ENCODE measurements around the gene PLOD2. TPM values are rescaled to one million over a fixed set of nuclear protein-coding genes. Genes with fewer than 3 reads are reported as not detected.

Gene PLOD2
- total RNA-seq, 3 donors from 2014 or later (not counting 1 experiment from before 2014, with no cell fraction given): 0.28 to 0.38 TPM; not detected in 1

DNA sequence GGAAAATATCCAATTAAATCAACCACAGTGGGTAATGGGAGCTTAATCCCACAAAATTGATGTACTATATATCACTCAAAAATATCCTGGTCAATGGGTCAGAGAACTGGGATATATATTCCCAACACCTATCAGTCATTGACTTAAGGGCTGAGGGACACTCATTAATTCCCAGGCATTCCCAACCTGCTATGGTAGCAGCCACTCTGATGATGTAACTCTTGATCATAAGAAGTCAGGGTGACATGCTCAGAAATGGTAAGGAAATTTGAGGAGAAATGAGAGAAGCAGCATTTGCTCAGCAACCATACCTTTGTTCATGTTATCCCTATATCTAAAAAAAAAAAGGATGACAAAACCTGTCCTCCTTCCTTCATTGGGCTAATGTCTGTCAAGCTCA is 3.1 kb upstream of the PLOD2 start:
- H3K36me3 Mint-ChIP-seq: no peaks in the 10 kb centered on the region
- H3K9me3 Mint-ChIP-seq: peaks cover 3% of the 10 kb centered on the region in 2 donors
- Histone ChIP-seq H3K27me3 (ENCODE audit: control insufficient read depth, insufficient read depth, low read length) (peaks cover 11% of the 10 kb centered on the region), H3K36me3 (ENCODE audit: control insufficient read depth, insufficient read depth, low read length) (no peaks in the 10 kb centered on the region), H3K27ac (ENCODE audit: low read length) (no peak overlapping the region), H3K9me3 (ENCODE audit: control insufficient read depth, insufficient read depth, low read length) (no peaks in the 10 kb centered on the region), H3K4me3 (ENCODE audit: low read length) (no peak overlapping the region), H3K4me1 (ENCODE audit: control insufficient read depth, insufficient read depth, low read length) (peaks cover 10% of the 10 kb centered on the region)
- no peak overlapping the region for H3K4me3 Mint-ChIP-seq
- DNase-seq (no peak), ATAC-seq (no peak)
- no peak overlapping the region for H3K27ac Mint-ChIP-seq
- intact Hi-C loops (cut with micrococcal nuclease): no loop called here
- TF ChIP-seq, protein P1, sequence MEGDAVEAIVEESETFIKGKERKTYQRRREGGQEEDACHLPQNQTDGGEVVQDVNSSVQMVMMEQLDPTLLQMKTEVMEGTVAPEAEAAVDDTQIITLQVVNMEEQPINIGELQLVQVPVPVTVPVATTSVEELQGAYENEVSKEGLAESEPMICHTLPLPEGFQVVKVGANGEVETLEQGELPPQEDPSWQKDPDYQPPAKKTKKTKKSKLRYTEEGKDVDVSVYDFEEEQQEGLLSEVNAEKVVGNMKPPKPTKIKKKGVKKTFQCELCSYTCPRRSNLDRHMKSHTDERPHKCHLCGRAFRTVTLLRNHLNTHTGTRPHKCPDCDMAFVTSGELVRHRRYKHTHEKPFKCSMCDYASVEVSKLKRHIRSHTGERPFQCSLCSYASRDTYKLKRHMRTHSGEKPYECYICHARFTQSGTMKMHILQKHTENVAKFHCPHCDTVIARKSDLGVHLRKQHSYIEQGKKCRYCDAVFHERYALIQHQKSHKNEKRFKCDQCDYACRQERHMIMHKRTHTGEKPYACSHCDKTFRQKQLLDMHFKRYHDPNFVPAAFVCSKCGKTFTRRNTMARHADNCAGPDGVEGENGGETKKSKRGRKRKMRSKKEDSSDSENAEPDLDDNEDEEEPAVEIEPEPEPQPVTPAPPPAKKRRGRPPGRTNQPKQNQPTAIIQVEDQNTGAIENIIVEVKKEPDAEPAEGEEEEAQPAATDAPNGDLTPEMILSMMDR (IDR thresholded peaks at IDR 0.05): no peak
- peaks cover 5 to 8% of the 10 kb centered on the region in 2 donors for H3K4me1 Mint-ChIP-seq
- H3K27me3 Mint-ChIP-seq (ENCODE audit: low read depth in 2 of 2): peaks cover 21 to 33% of the 10 kb centered on the region in 2 donors

- H3K27me3 Mint-ChIP-seq (ENCODE audit: low read depth in 2 of 2): peaks cover 21 to 37% of the 10 kb centered on the region in 2 donors
- H3K27me3 ChIP-seq (ENCODE audit: control insufficient read depth, insufficient read depth, low read length): peaks cover 11% of the 10 kb centered on the region
- TF ChIP-seq, protein P1 (IDR thresholded peaks at IDR 0.05): no peak
- intact Hi-C loops (cut with micrococcal nuclease): no loop called here
- no peaks in the 10 kb centered on the region for H3K36me3 Mint-ChIP-seq
- DNase-seq (no peak), ATAC-seq (no peak)
- H3K9me3 Mint-ChIP-seq: peaks cover 3% of the 10 kb centered on the region in 2 donors
- no peak overlapping the region for H3K4me3 Mint-ChIP-seq
- peaks cover 5 to 8% of the 10 kb centered on the region in 2 donors for H3K4me1 Mint-ChIP-seq
- WGBS (ENCODE audit: insufficient coverage): 69% methylated on average over 2 of the region's 2 CpGs
- peaks cover 10% of the 10 kb centered on the region for H3K4me1 ChIP-seq (ENCODE audit: control insufficient read depth, insufficient read depth, low read length)
- no peaks in the 10 kb centered on the region for H3K9me3 ChIP-seq (ENCODE audit: control insufficient read depth, insufficient read depth, low read length)
- no peak overlapping the region for H3K4me3 ChIP-seq (ENCODE audit: low read length)
- H3K27ac ChIP-seq (ENCODE audit: low read length): no peak overlapping the region
- no peaks in the 10 kb centered on the region for H3K36me3 ChIP-seq (ENCODE audit: control insufficient read depth, insufficient read depth, low read length)
- H3K27ac Mint-ChIP-seq: no peak overlapping the region
These were observed 2.6 kb upstream of the PLOD2 start for GRCh38 chr3:146163584-146163983.

DNA sequence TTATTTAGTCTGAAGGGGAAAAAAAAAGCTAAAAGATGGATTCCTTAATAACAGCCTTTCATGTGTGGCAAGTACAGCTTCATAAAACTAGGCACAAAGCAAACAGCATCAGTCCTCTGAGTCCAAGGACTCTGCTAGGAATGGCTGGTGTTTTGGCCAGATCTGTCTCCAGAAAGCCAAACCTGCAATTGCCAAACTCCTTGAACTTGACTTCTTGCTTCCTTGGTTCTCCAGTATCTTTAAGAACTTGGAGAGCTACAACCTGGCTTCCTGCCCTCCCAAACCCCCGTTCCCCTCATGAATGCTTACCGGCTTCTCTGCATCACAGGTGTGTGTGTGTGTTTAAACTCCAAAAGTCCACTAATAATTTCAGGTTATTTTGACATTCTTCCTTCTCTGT is 1.6 kb upstream of the PLOD2 start:
- Mint-ChIP-seq H3K27me3 (ENCODE audit: low read depth in 2 of 2) (peaks cover 24 to 37% of the 10 kb centered on the region in 2 donors), H3K27ac (no peak overlapping the region), H3K36me3 (no peaks in the 10 kb centered on the region), H3K9me3 (peaks cover 3% of the 10 kb centered on the region in 2 donors), H3K4me3 (no peak overlapping the region), H3K4me1 (peaks cover 5 to 8% of the 10 kb centered on the region in 2 donors)
- 83% methylated on average over 2 of the region's 2 CpGs for WGBS (ENCODE audit: insufficient coverage)
- TF ChIP-seq, protein P1 (IDR thresholded peaks at IDR 0.05): no peak
- intact Hi-C loops (cut with micrococcal nuclease): no loop called here
- peaks cover 11% of the 10 kb centered on the region for H3K27me3 ChIP-seq (ENCODE audit: control insufficient read depth, insufficient read depth, low read length)
- no peak overlapping the region for H3K27ac ChIP-seq (ENCODE audit: low read length)
- no peaks in the 10 kb centered on the region for H3K9me3 ChIP-seq (ENCODE audit: control insufficient read depth, insufficient read depth, low read length)
- no peak for ATAC-seq
- H3K36me3 ChIP-seq (ENCODE audit: control insufficient read depth, insufficient read depth, low read length): no peaks in the 10 kb centered on the region
- no peak overlapping the region for H3K4me3 ChIP-seq (ENCODE audit: low read length)
- no peak for DNase-seq
- H3K4me1 ChIP-seq (ENCODE audit: control insufficient read depth, insufficient read depth, low read length): peaks cover 10% of the 10 kb centered on the region

GRCh38 chr3:146161663-146162002 is 649 bp upstream of the PLOD2 start:
- no peaks in the 10 kb centered on the region for H3K36me3 ChIP-seq (ENCODE audit: control insufficient read depth, insufficient read depth, low read length)
- no peak overlapping the region for H3K27ac ChIP-seq (ENCODE audit: low read length)
- intact Hi-C loops (cut with micrococcal nuclease): no loop called here
- TF ChIP-seq, protein P1 (IDR thresholded peaks at IDR 0.05): no peak
- 25% methylated on average over 15 of the region's 15 CpGs for WGBS (ENCODE audit: insufficient coverage)
- Mint-ChIP-seq H3K9me3 (peaks cover 3% of the 10 kb centered on the region in 2 donors), H3K36me3 (no peaks in the 10 kb centered on the region), H3K4me1 (peaks cover 5 to 8% of the 10 kb centered on the region in 2 donors), H3K27ac (no peak overlapping the region), H3K27me3 (ENCODE audit: low read depth in 2 of 2) (peaks cover 28 to 43% of the 10 kb centered on the region in 2 donors), H3K4me3 (no peak overlapping the region)
- ATAC-seq (no peak), DNase-seq (no peak)
- H3K4me1 ChIP-seq (ENCODE audit: control insufficient read depth, insufficient read depth, low read length): peaks cover 10% of the 10 kb centered on the region
- H3K9me3 ChIP-seq (ENCODE audit: control insufficient read depth, insufficient read depth, low read length): no peaks in the 10 kb centered on the region
- peaks cover 11% of the 10 kb centered on the region for H3K27me3 ChIP-seq (ENCODE audit: control insufficient read depth, insufficient read depth, low read length)
- H3K4me3 ChIP-seq (ENCODE audit: low read length): no peak overlapping the region

Data from natural killer cell (primary cell).